ENCODE results near the gene IMPA2. TPM values are rescaled to one million over a fixed set of nuclear protein-coding genes. Genes with fewer than 3 reads are reported as not detected.

IMPA2 gene
- total and polyA plus RNA-seq, 2 of the 8 experiments (the other 6 are each of a cell fraction or from before 2014, with no cell fraction given): 102 to 140 TPM

- no peak overlapping the region for H3K14ac ChIP-seq (ENCODE audit: insufficient read length)
- no peak for FAIRE-seq
- no peak overlapping the region for H2BK12ac ChIP-seq (ENCODE audit: low read depth, low read length)
- peaks cover 0 to 7% of the 10 kb centered on the region in 2 experiments for H4K20me1 ChIP-seq (replicated peaks in 1 of 2; ENCODE audit: control insufficient read depth in 1 of 2, insufficient read depth in 2 of 2, low read length in 2 of 2)
- peaks cover 7 to 33% (median 22%) of the 10 kb centered on the region in 4 experiments; a peak in 7 of 8 replicates for H3K36me3 ChIP-seq (ENCODE audit: control insufficient read depth in 2 of 4, insufficient read depth in 4 of 4, low read length in 3 of 4)
- H3K9ac ChIP-seq (replicated peaks in 1 of 4; ENCODE audit: extremely low read depth in 1 of 4, low read depth in 3 of 4, low read length in 3 of 4): no peak overlapping the region
- no peak overlapping the region for H3K56ac ChIP-seq (replicated peaks; ENCODE audit: insufficient read length, low read depth, low read length)
- ChIA-PET CTCF (ENCODE audit: partially characterized antibody) (interaction anchor here (0.9 to 6.0 kb wide), 2 partner anchors 11 to 91 kb away, joined by 4 to 31 read pairs; no protein-coding TSS in a partner anchor), POLR2A (ENCODE audit: partially characterized antibody) (no interaction called here)
- no peak overlapping the region for H2AFZ ChIP-seq (ENCODE audit: low read length)
- WGBS, 2 experiments (ENCODE audit: extremely low coverage in 1 of 2, insufficient coverage in 1 of 2, insufficient read length in 1 of 2, insufficient replicate concordance in 2 of 2, low coverage in 1 of 2, low lambda C conversion rate in 2 of 2, missing lambda C conversion rate in 1 of 2): 89% methylated on average over 15 of the region's 15 CpGs; no CpG with 5 or more reads in 1 of the 2 experiments
- TF ChIP-seq RBBP5 (IDR thresholded peaks at IDR 0.05; ENCODE audit: borderline replicate concordance, low read depth, low read length) (no peak), POLR2A (IDR thresholded peaks at IDR 0.05; ENCODE audit: control extremely low read depth in 1 of 2, low read depth in 2 of 2, low read length in 2 of 2) (0 out of 3 replicates have a peak, but pooled peaks of 1 of the 2 experiments have one; percentile 29)
- H2AK5ac ChIP-seq (ENCODE audit: low read depth, low read length): no peak overlapping the region
- H3K23me2 ChIP-seq (ENCODE audit: low read depth, low read length): no peaks in the 10 kb centered on the region
- H2BK20ac ChIP-seq (ENCODE audit: low read length): no peak overlapping the region
- H3K18ac ChIP-seq (ENCODE audit: extremely low read depth, low read length): no peak overlapping the region
- H2BK5ac ChIP-seq (ENCODE audit: low read depth, low read length): no peak overlapping the region; the same call in 1 of the 2 replicates
- no peak overlapping the region for H4K8ac ChIP-seq (ENCODE audit: extremely low read depth, insufficient read depth, low read length)
- no peak overlapping the region for H4K5ac ChIP-seq (ENCODE audit: insufficient read length, low read depth, low read length)
- H4K91ac ChIP-seq (replicated peaks; ENCODE audit: insufficient read length, low read length): no peak overlapping the region
- no peaks in the 10 kb centered on the region for H3K79me1 ChIP-seq (ENCODE audit: low read depth, low read length)
- H3K27ac ChIP-seq (ENCODE audit: low read depth, low read length): no peak overlapping the region
- DNase-seq (ENCODE audit: low read depth in 1 of 2, low spot score in 2 of 2): no peak
- no peaks in the 10 kb centered on the region for H3K9me3 ChIP-seq (ENCODE audit: insufficient read depth in 2 of 2, low read depth in 1 of 2, low read length in 1 of 2)
- no peak overlapping the region for H2BK120ac ChIP-seq (replicated peaks; ENCODE audit: low read depth, low read length)
- H3K4ac ChIP-seq (replicated peaks; ENCODE audit: insufficient read length, low read depth, low read length): no peak overlapping the region
- H3K27me3 ChIP-seq (replicated peaks in 1 of 4; ENCODE audit: control insufficient read depth in 3 of 4, extremely low read depth in 1 of 4, insufficient read depth in 3 of 4, low read length in 3 of 4): no peaks in the 10 kb centered on the region
- H3K4me2 ChIP-seq (ENCODE audit: insufficient read depth in 1 of 2, low read depth in 2 of 2, low read length in 2 of 2): no peak overlapping the region
- H2BK15ac ChIP-seq (ENCODE audit: low read length): no peak overlapping the region
- peaks cover 0 to 6% (median 3%) of the 10 kb centered on the region in 4 experiments; a peak in 1 of 7 replicates for H3K4me1 ChIP-seq (replicated peaks in 1 of 4; ENCODE audit: control insufficient read depth in 3 of 4, insufficient read depth in 4 of 4, low read length in 3 of 4)
- H3K23ac ChIP-seq (ENCODE audit: insufficient read length): no peak overlapping the region
- no peaks in the 10 kb centered on the region for H3K79me2 ChIP-seq (ENCODE audit: control insufficient read depth in 1 of 2, insufficient read depth in 2 of 2, low read length in 2 of 2)
- no peak overlapping the region for H3K4me3 ChIP-seq (ENCODE audit: extremely low read depth in 1 of 4, insufficient read depth in 2 of 4, low read depth in 3 of 4, low read length in 4 of 4)
Measured at GRCh38 chr18:12028040-12028628, 46.8 kb downstream of the IMPA2 start.

Data from H1 (cell line).